ENCODE measurements around the gene SMOC2.

Gene SMOC2

DNA sequence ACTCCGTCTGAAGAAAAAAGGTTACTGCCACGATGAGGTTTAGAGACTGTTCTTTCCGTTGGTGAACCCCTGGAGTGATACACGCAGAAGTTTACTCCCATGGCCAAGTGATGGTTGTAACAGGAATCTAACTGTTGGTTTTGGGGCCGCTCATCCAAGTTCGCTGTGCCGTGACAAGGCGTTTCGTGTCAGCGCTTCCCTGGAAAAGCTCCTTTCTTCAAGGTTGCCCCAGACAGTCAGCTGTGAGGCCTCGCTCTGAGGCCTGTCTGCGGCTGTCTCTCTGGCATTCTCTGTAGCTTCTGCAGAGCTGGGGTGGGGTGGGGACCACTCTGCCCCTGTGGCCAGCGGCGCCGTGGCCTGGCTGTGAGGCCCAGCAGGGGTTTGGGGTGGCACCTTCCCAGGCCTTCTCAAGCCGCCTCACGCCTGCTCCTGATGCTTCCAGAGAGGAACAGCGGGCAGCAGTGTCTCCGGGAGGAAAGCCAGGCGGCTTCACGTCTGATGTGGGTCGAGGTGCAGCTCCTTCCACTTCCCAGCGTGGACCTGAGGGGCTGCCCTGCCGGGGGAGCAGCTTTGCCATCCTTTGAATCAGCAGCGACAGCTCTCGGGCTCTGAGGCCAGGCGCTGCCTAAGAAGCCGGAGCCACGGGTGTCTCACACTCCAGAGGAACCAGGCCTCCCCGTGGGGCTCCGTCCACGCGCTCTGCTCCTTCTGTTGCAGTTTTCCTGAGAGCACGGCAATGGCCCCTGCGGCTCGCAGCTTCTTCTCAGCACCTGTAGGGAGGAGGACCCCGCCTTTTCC, 76.2 kb downstream of the SMOC2 start:
- no peak for DNase-seq (ENCODE audit: low read depth in 3 of 3)

DNA sequence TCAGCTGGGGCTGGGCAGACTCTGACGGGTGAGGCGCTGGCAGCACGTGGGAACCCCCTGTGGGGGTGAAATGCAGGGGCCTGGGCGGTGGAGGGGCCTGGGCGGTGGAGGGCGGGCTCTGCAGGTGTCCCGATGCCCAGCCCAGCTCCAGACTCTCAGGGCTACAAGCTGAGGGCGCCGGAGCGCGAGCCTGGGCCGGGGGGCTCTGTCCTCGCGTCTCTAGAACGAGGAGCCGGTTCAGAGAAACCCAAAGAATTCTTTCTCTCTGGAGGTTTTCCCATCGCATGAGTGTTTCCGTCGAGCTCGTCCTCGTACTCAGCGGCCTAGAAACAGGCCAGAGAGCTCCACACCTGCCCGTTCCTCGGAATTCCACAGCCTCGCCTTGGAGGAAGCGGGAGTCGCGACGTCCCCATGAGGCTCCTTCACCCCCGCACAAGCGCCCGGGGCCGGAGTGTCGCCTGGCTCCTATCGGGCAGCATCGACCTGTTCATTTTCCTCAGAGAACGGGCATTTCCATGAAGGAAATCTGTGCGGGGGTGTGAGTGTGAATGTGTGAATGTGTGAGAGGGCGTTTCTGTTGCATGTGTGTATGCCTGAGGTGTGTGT, 76.9 kb downstream of the SMOC2 start:
- DNase-seq (ENCODE audit: low read depth in 3 of 3) = no peak

- no peak for DNase-seq (ENCODE audit: low read depth in 3 of 3)
These were observed 77.4 kb downstream of the SMOC2 start for GRCh38 chr6:168518348-168518745.

- no peak for DNase-seq (ENCODE audit: low read depth in 3 of 3)
These were observed 77.9 kb downstream of the SMOC2 start for GRCh38 chr6:168518867-168519266.

- no peak for DNase-seq (ENCODE audit: low read depth in 3 of 3)
These were observed 79.2 kb downstream of the SMOC2 start for GRCh38 chr6:168520233-168520632.

DNA sequence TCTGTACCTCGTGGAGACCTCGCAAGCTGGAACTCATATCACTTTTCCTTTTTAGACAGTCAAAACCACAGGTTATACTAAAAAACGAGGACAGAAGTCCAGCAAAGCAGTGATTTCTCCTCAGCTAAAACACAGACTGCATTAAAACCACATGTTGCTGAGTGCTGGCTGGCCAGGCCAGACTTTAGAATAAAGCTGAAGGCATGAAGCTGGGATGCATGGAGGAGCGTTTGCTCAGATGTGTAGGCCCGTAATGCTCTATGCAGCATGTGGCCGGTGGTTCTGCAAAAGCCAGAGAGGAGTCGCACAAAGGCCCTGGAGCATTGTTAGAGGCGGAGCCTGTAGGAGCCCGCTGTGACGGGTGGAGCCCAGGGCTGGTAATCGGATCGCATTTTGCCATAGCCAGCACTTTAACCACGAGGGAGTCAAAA, 83.6 kb downstream of the SMOC2 start:
- no peak for DNase-seq (ENCODE audit: low read depth in 3 of 3)

DNA sequence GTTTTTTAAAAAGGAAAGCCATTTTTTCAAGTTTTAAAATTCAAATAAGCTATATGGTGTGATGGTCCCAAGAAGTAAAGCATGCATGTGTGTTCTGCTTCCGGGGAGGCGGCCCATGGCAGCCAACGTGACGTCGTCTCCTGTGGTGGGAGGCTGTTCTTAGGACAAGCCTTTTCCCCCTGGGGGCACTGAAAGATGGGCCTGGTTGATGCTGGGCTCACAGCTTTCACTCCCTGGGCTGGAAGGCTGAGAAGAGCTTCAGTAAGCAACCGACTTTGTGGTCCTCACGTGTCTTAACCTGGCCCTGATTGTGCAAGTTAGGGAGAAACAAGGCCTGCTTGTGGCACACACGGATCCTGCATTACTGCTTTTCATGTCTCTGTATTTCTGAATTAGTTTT, 84.1 kb downstream of the SMOC2 start:
- no peak for DNase-seq (ENCODE audit: low read depth in 3 of 3)

DNA sequence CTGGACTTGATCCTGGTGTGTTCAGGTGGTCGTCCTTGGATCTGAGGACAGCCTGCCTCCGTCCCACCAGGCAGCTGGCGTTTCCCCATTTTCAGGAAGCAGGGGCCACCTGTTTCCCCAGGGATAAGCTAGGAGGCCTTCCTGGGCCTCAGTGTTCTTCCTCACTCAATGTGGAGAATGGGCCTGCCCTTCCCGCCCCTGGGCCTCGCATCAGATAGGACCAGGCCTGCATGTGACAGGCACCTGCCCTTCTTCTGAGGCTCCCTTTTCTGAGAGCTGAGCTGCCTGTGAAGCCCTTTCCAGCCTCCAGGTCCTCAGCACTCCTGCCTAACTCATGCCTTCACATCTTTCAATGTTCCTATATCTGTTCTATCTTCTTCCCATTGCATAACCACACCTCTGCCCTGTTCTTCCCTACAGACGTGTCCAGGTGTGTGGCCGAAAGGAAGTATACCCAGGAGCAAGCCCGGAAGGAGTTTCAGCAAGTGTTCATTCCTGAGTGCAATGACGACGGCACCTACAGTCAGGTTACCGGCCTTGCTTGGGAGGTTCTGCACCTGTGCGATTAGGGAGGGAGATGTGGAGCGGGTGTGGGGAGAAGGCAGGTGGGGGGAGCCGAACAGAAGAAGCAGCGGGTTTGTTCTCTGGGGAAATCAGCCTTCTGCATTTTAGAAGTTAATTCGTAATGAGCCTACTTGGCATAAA, 85.1 kb downstream of the SMOC2 start:
- DNase-seq (ENCODE audit: low read depth in 3 of 3) = no peak

GRCh38 chr6:168526841-168527281, 85.9 kb downstream of the SMOC2 start:
- no peak for DNase-seq (ENCODE audit: low read depth in 3 of 3)

GRCh38 chr6:168527451-168528210, 86.6 kb downstream of the SMOC2 start:
- DNase-seq (ENCODE audit: low read depth in 3 of 3) = no peak

GRCh38 chr6:168528474-168529095, 87.6 kb downstream of the SMOC2 start:
- DNase-seq (ENCODE audit: low read depth in 3 of 3) = no peak

GRCh38 chr6:168529214-168529613, 88.2 kb downstream of the SMOC2 start:
- DNase-seq (ENCODE audit: low read depth in 3 of 3) = no peak

DNA sequence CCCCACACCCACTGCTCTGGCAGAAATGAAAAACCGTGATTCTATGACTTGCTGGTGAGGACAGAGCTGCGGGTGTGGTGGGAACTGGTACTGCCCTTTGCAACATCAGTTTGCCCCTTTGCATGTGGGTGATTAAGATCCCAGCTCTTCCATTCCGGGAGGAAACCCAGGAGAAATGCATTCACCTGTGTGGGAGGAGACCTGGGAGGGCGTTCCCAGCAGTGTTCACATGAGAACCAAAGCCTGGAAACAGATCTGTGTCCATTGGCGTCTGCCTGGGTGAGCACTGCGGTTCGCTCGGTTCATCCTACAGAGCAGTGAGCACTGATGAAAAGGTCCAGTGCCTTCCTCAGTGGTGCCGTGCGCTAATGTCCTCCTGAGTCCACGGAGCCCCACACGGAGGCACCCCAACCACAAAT, 89.7 kb downstream of the SMOC2 start:
- DNase-seq (ENCODE audit: low read depth in 3 of 3) = no peak

GRCh38 chr6:168532070-168532469, 91.1 kb downstream of the SMOC2 start:
- no peak for DNase-seq (ENCODE audit: low read depth in 3 of 3)

DNA sequence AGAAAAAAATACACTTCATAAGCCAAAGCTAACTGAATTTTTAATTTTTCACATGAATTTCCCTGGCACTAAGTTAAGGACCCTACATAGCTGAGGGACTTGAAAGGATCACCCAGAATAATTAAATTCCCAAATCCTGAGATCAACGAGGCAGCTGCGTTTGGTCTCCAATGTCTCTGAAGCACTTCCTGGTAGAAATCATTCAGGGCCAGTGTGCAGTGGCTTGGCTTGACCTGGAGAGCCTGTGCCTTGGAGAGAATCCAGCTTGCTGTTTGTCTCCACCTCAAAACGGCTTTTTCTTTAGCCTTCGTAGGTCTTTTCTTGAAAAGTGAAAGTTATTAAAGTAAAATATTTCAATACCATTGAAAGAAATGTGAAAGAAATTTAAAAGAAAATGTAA, 92.4 kb downstream of the SMOC2 start:
- DNase-seq (ENCODE audit: low read depth in 3 of 3) = no peak

DNA sequence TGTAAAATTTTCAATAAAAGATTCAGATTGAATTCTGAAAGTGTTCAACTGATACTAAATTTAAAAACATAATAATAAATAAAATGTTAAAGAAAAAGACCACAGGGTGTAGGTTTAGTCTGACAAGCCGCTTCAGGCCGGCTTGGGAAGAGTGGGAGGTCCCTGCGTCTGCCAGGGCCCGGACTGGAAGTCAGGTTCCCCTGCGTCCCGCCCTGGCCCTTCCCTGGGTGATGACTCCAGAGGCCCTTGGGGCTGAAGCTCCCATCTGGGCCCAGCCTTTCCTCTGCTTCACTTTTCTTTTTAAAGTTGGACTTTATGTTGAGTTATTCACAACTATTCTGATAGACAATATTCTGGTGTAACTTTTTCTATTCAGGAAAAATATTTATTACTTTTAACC, 93.3 kb downstream of the SMOC2 start:
- no peak for DNase-seq (ENCODE audit: low read depth in 3 of 3)

DNA sequence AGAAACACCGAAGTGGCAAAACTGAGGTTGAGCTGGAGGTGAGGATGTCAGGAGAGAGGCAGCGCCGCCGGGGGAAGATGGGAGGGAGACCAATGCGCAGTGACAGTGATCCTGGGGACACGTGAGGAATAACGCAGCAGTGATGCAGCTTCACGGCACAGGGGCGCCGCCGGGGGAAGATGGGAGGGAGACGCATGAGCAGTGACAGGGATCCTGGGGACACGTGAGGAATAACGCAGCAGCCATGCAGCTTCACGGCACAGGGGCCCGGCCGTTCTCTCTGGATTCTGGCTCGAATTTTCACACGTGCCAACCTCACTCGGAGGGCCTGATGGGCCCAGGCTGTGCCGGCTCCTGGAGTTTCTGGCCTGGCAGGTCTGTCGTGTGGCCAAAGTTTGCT, 94.7 kb downstream of the SMOC2 start:
- no peak for DNase-seq (ENCODE audit: low read depth in 3 of 3)

- no peak for DNase-seq (ENCODE audit: low read depth in 3 of 3)
These were observed 95.2 kb downstream of the SMOC2 start for GRCh38 chr6:168536196-168536595.

DNA sequence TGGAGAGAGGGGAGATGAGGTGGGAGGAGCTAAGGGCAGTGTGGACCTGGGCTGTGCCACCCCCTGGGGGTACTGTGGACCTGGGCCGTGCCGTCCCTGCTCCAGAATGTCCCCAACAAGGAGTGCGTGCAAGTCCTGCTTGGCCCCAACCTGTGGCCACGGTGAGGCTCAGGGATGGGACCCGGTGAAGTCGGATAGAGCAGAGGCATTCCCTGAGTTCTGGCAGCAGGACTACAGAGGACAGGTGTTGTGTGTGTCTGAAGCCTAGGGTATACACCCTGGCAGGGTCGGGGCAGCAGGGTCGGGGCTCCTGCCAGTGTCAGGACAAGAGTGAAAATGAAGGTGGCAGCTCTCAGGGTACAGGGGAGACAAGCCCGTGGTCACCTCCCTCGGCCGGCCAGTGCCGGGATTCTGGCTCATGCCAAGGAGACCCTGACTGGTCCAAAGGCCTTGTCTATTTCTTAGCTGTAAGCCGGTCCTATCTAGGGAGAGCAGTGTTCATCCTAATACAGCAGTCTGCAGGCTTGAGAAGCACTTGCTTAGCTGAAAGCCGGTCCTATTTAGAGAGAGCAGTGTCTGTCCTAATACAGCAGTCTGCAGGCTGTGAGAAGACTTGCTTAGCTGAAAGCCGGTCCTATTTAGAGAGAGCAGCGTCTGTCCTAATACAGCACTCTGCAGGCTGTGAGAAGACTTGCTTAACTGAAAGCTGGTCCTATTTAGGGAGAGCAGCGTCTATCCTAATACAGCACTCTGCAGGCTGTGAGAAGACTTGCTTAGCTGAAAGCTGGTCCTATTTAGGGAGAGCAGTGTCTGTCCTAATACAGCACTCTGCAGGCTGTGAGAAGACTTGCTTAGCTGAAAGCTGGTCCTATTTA, 95.9 kb downstream of the SMOC2 start:
- DNase-seq (ENCODE audit: low read depth in 3 of 3) = no peak

- DNase-seq (ENCODE audit: low read depth in 3 of 3) = no peak
These were observed 96.5 kb downstream of the SMOC2 start for GRCh38 chr6:168537540-168537884.
